GM21390 (cell line): Measurements from ENCODE around the gene CREB5.

ENCODE experiments used
- ATAC-seq: cut with Tn5 transposase; IDR thresholded peaks from one replicate; pipeline ENCODE4 v1.9.1; 2021; ENCODE audit not compliant: unreplicated experiment

Gene CREB5

DNA sequence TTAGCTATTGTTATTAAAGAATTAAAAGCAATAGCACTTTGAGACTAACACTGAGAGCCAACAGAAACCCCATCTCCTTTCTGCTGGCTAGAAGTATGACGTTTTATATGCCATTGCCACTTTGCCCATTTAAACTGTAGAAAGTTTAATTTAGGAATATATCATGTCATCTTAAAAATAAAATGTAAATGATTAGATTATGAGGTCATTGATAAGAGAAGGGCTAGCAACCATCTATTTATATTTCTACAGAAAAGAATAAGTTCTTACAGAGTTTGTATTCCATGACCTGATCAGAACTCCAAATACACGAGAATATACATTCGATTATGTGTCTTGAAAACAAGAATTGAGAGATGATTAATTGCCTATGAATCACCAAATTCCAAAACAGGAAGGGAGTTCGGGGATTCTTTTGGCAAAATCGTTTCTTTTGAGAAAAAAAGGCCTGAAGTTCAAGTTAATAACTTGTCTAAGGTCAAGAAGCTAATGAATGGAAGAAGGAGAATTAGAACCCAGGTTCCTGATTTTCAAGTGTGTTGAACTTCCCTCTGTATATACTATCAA lies 318.9 kb downstream of the CREB5 start:
- no peak for ATAC-seq

DNA sequence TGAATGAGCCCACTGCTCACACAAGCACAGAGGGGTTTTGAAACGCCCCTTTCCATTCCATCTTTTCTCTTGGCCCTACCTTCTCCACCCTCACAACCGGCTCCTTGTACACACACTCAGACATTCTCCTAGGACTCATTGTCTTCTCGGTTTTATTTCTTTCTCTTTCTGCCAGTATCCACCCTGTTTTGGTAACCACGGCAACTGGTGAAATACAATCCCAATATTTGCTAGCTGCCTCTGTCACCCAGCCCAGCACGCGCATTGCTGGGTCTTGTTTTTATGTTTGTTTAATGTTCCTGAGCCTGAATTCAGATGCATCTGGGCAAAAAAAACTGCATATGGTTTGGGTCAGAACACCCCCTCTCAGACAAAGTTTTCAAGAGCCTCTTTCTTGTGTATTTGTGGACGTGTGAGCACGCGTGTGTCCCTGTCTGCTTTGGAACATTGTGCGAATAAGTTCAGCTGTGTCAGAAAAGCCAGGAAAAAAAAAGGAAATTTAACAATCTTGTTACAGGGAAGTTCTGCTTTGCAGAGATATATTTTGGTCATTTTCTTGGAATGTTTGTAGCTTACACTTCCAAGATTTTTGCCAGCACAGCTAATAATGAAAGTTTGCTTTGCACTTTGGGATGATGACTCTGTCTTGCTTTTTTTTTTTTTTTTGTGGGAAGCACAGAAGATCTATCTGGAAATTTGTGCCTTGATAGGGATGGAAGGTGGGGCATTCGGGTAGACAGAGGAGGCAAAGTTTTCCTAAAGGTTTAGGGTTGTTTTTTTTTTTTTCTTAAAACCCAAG lies 320.0 kb downstream of the CREB5 start:
- no peak for ATAC-seq

DNA sequence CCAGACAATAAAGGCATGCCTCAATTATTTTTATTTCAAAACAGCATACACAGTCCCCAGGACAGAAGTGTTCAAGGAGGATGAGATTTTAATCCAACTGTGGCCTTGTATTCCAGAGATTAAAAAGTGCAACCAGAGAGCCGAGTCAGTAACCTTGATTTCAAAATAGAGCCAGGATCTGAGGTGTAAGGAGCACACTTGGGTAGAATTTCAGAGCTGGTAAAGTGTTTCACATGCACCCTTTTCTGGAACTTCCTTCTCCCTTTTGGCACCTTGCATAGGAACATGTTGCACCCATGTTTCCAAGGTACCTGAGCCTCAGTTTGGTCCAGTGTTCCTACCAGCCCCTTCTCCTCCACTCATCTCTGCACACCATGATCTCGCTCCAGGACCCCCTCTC lies 320.7 kb downstream of the CREB5 start:
- ATAC-seq: no peak

DNA sequence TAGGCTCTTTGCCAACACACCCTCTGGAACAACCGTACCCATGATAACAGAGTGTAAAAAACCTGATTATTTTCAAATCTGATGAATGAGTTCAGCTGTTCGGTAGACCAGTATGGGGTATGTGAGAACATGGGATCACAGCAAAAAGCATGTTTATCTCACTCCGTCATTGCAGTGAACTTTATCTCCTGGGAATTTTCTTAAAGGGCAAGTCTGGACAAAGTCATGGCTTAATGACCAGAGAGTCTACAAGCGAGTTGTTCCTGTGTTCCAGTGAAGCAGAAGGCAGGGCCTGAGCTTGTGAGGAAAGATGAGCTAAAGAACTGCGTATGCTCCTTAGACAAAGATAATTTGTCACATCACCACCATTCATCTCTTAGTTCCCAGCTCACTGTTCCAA lies 326.1 kb downstream of the CREB5 start:
- ATAC-seq: no peak

DNA sequence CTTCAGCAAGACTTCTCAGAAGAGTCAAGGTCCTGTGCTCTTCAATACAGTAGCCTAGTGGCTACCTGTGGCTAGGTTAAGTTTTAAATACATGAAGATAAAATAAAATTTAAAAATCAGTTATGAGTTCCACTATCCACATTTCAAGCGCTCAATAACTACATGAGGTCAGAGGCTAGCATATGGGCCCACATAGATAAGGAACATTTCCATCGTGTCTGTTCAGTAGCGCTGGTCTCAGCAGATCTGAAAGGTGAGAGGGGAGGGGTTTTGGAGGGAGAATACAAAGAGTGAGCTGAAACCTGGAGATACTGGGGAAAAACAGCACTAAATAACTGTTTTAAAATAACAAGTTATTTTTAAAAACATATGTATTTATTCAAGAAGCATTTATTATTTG lies 326.8 kb downstream of the CREB5 start:
- no peak for ATAC-seq

DNA sequence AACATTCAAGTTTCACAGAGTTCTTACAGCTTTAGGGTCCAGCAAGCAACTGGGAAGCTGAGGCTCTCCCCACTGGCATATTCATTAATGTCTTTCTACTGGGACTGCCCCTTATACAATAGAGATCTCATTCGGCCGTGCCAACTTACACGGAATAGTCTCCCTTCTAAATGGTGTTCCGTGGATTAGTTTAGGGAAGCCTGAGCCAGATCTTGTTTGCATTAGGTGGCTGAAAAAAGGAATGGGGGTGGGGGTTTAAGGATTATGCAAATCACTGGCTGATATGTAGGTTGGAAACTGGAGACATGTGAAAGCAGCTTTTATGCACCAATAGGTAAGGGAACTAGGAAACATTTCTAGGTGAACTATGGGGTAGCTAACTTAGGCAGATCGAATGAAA lies 327.5 kb downstream of the CREB5 start:
- no peak for ATAC-seq

DNA sequence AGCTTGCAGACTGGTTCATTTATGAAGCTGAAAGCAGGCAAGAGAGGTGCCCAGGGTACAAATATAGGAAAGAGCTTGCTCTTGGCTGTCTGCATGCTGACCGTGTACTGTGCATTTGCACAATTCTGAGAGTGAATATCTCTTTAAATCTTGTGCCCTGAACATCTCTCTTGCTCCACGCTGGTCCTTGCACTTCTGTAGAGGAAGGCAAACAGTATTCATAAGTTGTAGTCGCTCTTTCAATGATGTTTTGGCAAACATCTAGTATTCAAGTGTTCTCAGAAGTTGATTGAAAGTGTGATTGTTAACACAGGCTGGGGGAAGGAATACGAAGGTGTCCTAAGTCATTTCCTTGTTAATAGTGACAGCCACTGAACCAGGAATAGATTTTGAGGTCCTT lies 332.6 kb downstream of the CREB5 start:
- ATAC-seq: no peak

DNA sequence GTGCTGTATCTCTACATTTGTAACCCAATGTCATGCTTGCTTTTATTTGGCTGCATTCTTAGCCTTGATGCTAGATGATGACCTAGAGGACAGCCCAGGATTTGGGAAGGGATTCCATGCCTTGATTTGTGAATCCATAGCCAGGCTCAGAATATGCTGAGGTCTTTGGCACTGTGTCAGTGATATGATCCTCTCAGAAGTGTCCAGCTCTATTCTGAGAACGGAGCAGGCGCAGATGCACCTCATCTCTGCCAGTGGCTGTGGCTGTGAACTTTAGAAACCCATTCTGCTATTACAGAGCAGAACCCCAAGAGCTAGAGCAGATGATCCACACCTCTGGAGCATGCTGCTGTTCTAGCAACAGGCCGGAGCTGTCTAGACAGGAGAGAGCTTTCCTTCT lies 333.0 kb downstream of the CREB5 start:
- no peak for ATAC-seq

DNA sequence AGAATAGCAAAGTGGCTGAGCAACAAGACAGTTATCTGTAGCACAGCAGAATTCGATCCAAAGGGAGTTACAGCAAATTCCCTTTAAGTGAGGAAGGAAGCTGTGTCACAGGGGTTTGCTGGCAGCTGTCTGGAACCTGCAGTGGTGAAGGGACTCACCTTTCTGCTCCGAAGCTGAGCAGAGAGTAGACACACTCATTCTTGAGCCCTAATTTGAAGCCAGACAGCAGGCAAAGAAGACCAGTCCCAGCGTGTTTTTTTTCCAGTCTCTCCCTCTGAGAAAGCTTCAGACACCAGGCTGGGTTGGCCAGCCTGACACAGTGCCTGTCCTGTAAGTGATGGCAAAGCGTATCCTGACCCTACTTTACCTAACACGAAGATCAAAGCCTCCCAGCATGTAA lies 335.1 kb downstream of the CREB5 start:
- ATAC-seq: no peak

DNA sequence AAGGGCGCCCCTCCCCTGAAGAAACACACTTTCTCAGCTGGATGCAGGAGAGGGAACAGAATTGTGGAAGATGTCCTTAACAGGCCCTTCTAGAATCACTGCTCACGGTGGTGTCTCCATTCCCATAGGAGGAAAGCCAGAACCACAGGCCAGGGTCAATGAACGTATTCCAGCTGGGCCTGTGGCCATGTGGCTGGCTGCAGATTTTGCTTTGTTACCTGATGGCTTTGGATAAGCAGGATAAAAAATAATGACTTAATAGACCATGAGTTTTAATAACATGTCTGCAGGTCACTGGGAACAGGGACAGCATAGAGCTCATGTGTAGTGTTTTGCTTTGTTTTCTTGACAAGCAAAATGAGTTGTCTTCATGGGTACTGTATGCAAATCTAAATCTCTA lies 335.5 kb downstream of the CREB5 start:
- no peak for ATAC-seq

DNA sequence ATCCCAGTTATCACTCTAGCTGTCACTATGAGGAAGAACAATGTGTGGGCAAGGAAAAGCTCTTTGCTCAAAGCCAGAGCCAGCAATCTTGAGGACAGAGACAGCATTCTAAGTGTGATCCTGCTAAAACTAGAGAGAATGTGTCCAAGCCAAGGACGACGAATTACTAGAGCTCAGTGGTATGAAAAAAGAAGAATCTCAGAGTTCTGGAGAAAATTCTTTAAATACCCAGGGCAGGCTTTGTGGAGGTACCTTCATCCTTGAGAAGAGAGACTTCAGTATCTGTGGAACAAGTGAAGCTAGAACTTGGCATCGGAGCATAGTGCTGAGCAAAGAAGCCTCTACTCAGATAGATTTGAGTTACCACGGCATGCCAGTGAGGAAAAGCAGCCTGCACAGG lies 336.0 kb downstream of the CREB5 start:
- no peak for ATAC-seq

DNA sequence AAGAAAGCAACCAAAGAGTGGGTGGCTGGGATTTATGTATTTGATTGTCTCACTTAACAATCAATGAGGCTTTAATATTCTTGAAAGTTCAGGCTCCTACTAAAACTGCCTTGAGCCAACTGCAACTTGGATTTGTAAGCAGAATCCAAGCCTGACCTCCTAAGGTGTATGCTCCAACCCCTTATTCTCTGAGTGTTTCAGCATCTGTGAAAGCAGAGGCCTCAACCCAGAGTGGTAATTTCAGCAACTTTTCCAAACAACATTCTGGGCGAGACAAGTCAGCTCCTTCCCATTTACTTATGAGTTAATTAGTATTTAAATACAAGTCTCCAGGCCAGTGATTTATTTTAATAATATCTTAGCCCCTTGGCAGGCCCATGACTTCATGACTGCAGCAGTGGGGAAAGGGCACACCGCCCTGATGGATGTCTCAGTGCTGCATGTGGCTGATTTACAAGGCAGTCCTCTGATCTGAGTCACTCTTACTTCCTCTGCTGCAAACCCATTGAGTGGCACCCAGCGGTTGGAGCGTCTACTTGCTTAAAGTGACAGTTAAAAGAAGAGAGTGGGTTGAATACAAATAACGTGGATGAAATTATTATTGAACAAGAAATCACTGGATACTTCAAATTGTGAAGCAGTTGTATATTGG lies 336.7 kb downstream of the CREB5 start:
- ATAC-seq: no peak

DNA sequence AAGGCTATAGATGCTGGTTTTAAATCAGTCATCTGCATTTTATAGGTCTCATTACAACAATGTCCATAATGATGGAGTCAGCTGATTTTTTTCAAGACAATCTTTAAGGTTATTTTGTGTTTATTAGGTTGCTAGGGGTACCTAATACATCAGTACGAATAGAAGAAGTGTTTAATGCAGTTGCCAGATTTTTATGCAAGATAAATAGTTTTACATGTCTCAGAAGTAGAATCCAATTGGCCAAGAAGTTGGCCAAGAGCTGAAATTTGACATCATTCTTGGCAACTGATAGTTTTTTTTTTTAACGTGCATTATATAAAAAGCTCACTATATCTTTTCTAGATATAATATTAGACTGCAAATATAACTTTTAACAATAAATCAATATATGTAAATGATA lies 337.3 kb downstream of the CREB5 start:
- ATAC-seq: no peak

DNA sequence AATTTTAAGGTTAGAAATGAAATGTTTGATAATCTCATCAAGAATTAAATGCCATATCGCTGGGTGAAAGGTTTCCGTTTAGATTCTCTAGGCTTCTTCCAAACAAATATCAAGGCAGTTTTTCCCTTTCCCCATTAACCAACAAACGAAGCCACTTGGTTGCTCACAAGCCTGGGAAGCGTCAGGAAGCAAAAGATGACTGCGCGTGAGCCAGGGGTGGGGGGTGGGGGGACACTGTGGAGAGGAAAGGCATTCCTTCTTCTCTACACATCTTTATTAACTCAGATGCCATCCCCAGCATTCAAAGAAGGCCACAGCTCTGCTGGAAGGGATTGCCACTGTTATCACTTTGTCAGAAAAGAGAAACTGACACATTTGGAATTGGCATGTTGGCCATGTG lies 338.7 kb downstream of the CREB5 start:
- no peak for ATAC-seq

DNA sequence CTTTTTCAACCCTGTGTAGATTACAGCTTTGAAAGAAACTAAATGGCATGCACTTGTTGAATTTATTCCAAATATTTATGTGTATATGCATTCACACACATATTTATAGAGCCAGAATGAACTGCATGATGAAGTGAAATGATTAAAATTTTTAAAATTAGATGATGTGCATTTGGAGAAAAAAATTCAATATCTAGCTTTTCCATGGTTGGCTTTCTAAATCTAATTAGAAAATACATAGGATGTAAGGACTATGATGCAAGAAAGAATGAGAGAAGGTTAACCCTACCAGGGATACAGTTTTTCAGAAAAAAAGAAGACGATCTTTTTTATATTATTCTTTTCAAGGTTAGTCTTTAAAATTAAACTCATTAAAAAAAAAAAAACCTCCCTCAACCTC lies 341.3 kb downstream of the CREB5 start:
- no peak for ATAC-seq

DNA sequence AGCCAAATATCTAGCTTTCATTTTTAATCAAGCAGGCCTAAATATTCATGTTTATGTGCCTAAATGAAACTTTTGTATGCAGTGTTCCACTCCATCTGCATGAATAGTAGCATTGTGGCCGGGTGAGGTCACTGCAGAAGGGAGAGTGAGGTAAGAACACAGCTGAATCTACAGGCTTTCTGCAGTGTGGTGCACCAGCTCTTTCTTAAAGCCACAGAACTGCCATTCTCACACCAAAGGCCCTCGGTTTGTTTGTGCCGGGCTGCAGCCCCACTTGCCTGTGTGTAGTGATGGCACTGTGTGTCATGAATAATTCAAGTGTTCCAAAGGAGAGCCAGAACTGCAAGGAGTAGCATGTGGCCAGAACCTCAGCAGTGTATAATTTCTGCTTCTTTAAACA lies 341.7 kb downstream of the CREB5 start:
- ATAC-seq: no peak

DNA sequence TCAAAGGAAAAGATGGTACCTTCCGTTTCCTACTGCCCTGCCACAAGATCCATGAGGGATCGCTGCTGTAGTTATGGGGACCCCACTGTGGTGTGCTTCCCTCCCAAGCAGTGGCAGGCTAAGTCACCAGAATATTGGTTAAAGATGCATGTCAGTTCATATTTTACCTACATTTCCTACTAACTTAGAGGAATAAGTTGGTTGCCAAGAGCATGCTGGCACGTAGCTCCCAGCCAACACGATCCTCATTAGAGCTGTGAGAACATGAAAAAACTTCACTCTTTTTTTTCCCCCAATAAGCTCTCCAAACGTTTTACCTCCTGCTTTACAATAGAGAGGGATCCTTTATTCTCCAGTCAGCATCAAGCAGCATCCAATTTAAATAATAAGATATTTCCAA lies 342.1 kb downstream of the CREB5 start:
- ATAC-seq: no peak

DNA sequence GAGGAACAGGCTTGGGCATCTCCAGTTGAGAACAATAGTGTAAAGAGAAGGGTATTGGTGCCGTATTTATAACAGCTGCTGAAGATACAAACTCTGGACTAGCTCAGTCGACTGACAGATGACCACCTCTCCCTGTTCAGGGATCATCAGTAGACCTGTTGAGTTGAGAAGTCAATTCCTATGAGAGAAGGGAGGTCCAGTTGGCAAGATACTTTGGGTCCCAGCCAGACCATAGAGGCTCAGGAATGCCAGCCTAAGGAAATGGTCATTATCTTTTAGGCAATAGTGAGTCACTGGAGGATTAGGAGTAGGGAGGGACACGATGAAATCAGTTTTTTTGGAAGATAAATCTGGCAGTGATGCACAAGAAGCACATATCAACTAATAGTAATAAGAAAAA lies 342.9 kb downstream of the CREB5 start:
- no peak for ATAC-seq

DNA sequence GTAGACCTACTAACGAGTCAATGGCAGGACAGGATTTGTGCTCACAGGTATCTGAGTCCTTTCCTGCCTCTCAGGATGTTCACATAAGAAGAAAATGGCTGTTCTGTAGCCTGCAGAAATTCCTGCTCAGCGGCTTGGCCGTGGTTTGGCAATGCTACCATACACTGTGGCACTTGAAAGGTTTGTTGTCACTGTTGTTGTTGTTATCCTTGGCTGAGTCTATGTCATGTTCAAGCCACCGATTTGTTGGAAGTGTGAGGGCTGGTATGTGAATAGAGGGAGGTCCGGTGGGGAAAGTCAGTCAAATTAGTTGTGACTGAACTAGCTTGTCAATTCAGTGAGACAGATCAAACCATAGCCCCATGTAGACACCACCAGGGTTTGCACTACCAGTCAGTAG lies 345.9 kb downstream of the CREB5 start:
- ATAC-seq: no peak

DNA sequence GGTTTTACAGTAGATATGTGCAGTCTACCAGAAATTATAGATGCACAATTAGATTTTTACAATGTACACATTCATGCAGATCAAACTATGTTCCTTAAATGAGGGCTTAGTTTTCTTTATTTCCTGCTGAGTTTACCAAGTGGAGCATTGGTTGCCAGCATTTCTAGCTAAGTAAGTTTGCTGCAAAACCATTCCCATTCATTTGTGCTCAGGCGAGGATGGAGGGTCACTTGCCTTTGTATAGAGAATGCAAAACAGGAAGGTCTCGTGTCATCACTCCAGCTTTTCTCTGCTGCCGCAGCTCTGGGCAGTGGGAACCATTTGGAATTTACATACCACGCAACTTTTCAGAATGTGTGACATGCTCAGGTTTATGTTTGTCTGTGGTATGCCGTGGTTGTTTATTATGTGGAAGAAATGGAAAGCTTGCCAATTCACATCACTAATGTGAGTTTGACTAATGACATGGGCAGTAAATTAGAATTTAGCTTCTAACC lies 347.2 kb downstream of the CREB5 start:
- ATAC-seq: no peak

DNA sequence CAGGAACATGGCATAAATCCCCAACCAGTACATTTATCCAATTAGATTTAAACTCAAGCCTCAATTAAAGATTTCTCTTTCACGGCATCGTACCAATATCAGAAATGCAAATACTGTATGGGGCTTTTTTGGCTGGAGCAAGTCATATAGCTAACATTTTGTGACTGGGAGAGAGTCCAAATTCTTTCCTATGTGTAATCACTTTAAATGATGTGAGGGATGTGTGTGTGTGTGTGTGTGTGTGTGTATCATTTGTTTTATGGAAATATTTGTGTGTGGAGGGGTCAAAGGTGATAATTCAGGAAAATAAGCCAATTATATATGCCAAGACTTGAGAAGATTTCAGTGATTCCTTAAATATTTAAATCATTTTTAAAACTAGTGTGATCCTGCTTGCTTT lies 349.2 kb downstream of the CREB5 start:
- ATAC-seq: no peak

DNA sequence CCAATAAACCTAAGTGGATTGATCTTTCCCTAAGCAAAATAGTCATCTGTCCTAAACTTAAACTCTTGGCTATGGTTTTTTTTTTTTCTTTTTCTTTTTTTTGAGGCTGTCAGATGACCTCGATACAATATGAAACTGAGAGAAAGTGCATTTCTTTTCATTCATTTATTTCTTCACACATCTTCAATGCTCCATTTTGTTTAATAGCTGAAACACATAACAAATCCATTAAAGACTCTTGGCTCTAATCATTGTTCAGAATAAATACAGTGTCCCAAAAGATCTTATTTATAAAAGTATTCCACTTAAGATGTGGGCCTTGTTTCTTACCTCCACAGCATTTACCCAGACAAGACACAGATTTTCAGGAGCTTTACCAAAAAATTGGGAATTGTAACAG lies 350.3 kb downstream of the CREB5 start:
- no peak for ATAC-seq
